Measurements from ENCODE around the gene ABL1. TPM values are rescaled to one million over a fixed set of nuclear protein-coding genes. Genes with fewer than 3 reads are reported as not detected.

The ABL1 gene
- total RNA-seq, 1 donor from 2014 or later: 118 TPM

- Mint-ChIP-seq H3K4me3 (ENCODE audit: unreplicated experiment) (no peak overlapping the region), H3K27me3 (ENCODE audit: unreplicated experiment) (peaks cover 4% of the 10 kb centered on the region), H3K36me3 (ENCODE audit: unreplicated experiment) (peaks cover 7% of the 10 kb centered on the region), H3K9me3 (ENCODE audit: unreplicated experiment) (peaks cover 6% of the 10 kb centered on the region), H3K4me1 (ENCODE audit: low read depth, unreplicated experiment) (peaks cover 36% of the 10 kb centered on the region), H3K27ac (ENCODE audit: unreplicated experiment) (peak overlapping the region; percentile 81)
- no peak for DNase-seq
- no peak for TF ChIP-seq CTCF (IDR thresholded peaks at IDR 0.05; ENCODE audit: partially characterized antibody, unreplicated experiment)
These were observed 9.2 kb upstream of the ABL1 start for GRCh38 chr9:130825809-130826208.

GRCh38 chr9:130829762-130830161 is 5.3 kb upstream of the ABL1 start:
- DNase-seq: no peak
- peaks cover 10% of the 10 kb centered on the region for H3K9me3 Mint-ChIP-seq (ENCODE audit: unreplicated experiment)
- H3K4me1 Mint-ChIP-seq (ENCODE audit: low read depth, unreplicated experiment): peaks cover 35% of the 10 kb centered on the region
- peaks cover 9% of the 10 kb centered on the region for H3K27me3 Mint-ChIP-seq (ENCODE audit: unreplicated experiment)
- no peak for TF ChIP-seq CTCF (IDR thresholded peaks at IDR 0.05; ENCODE audit: partially characterized antibody, unreplicated experiment)
- no peak overlapping the region for H3K4me3 Mint-ChIP-seq (ENCODE audit: unreplicated experiment)
- H3K27ac Mint-ChIP-seq (ENCODE audit: unreplicated experiment): no peak overlapping the region
- peaks cover 7% of the 10 kb centered on the region for H3K36me3 Mint-ChIP-seq (ENCODE audit: unreplicated experiment)

GRCh38 chr9:130830231-130830760 is 4.8 kb upstream of the ABL1 start:
- Mint-ChIP-seq H3K27me3 (ENCODE audit: unreplicated experiment) (peaks cover 6% of the 10 kb centered on the region), H3K4me3 (ENCODE audit: unreplicated experiment) (no peak overlapping the region), H3K27ac (ENCODE audit: unreplicated experiment) (no peak overlapping the region), H3K4me1 (ENCODE audit: low read depth, unreplicated experiment) (peaks cover 29% of the 10 kb centered on the region), H3K36me3 (ENCODE audit: unreplicated experiment) (peaks cover 7% of the 10 kb centered on the region), H3K9me3 (ENCODE audit: unreplicated experiment) (peaks cover 10% of the 10 kb centered on the region)
- no peak for DNase-seq
- TF ChIP-seq CTCF (IDR thresholded peaks at IDR 0.05; ENCODE audit: partially characterized antibody, unreplicated experiment): no peak

GRCh38 chr9:130831077-130831476 is 4.0 kb upstream of the ABL1 start:
- Mint-ChIP-seq H3K4me1 (ENCODE audit: low read depth, unreplicated experiment) (peaks cover 25% of the 10 kb centered on the region), H3K27me3 (ENCODE audit: unreplicated experiment) (peaks cover 8% of the 10 kb centered on the region), H3K36me3 (ENCODE audit: unreplicated experiment) (peaks cover 7% of the 10 kb centered on the region), H3K27ac (ENCODE audit: unreplicated experiment) (no peak overlapping the region), H3K9me3 (ENCODE audit: unreplicated experiment) (peaks cover 14% of the 10 kb centered on the region), H3K4me3 (ENCODE audit: unreplicated experiment) (no peak overlapping the region)
- no peak for TF ChIP-seq CTCF (IDR thresholded peaks at IDR 0.05; ENCODE audit: partially characterized antibody, unreplicated experiment)
- DNase-seq: no peak

- DNase-seq: no peak
- peaks cover 19% of the 10 kb centered on the region for H3K9me3 Mint-ChIP-seq (ENCODE audit: unreplicated experiment)
- H3K4me1 Mint-ChIP-seq (ENCODE audit: low read depth, unreplicated experiment): peaks cover 35% of the 10 kb centered on the region
- H3K4me3 Mint-ChIP-seq (ENCODE audit: unreplicated experiment): peak overlapping the region; percentile 89
- H3K27ac Mint-ChIP-seq (ENCODE audit: unreplicated experiment): peak overlapping the region; percentile 59
- H3K27me3 Mint-ChIP-seq (ENCODE audit: unreplicated experiment): peaks cover 9% of the 10 kb centered on the region
- H3K36me3 Mint-ChIP-seq (ENCODE audit: unreplicated experiment): peaks cover 5% of the 10 kb centered on the region
- no peak for TF ChIP-seq CTCF (IDR thresholded peaks at IDR 0.05; ENCODE audit: partially characterized antibody, unreplicated experiment)
These were observed 1.7 kb upstream of the ABL1 start for GRCh38 chr9:130833031-130833990.

Measured in glutamatergic neuron (in vitro differentiated cells).